Stimulated activated CD8-positive, alpha-beta memory T cell treated with anti-CD3 and anti-CD28 coated beads, Interleukin-12 subunit alpha, Interleukin-12 subunit beta, amount 100 ng/mL, for 1 hour (primary cell): ENCODE data around the gene TCF12.

Experiments
- DNase-seq: peaks from one replicate; pipeline ENCODE4 v3.0.0-alpha.2; 2020; ENCODE audit warnings: low read depth

TCF12 gene

DNA sequence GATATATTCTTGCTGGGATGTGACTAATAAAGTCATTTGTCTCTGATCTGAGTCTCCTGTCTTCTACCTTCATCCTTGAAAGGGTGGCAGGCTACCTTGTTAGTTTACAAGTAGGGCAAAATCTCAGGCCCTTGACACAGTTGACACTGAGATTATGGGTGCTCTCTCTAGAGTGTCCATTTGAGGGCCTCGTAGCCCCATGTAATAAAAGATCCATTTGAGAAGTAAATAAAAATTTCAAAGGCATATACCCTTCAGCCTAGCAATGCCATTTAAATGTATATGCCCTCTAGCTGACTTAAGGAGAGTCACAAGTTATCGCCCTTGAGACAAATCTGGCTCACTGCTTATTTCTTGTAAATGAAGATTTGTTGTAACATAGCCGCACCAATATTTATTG is 98.6 kb downstream of the TCF12 start:
- no peak for DNase-seq

DNA sequence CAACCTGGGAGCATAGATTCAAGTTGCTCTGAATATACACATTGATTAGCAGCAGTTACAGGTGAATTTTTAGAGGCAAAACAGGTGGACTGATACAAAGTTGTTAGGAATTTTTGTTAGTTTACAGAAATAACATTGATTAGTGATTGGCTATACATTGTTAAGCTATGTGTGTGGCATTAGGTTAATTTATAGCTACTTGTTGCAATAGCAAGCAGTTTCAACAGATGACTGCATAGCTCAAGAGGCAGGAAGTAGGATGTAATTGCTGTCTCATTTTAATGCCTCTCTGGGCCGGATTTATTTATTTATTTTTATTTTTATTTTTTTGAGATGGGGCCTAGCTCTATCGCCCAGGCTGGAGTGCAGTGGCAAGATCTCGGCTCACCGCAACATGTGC is 99.7 kb downstream of the TCF12 start:
- no peak for DNase-seq

DNA sequence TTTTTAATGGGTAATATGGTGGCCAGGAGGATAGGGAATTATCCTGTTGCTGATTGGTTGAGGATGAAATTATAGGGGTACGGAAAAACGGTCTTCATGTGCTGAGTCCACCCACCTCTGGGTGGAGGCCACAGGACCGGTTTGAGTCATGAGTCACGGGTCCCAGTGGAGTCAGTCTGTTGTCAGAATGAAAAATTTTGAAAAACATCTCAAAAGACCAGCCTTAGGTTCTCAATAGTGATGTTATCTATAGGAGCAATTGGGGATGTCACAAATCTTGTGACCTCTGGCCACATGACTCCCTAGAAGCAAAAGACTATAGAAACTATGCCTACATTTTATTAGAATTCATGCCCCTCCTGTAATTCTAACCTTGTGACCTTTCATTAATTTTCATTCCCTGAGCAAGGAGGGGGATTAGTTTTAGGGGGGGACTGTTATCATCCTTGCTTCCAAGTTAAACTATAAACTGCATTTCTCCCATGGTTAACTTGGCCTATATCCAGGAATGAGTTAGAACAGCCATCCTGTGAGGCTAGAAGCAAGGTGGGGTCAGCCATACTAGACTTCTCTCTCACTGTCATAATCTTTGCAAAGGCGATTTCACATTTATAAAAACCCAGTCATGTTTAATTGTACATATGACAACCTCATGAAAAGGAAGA is 101.2 kb downstream of the TCF12 start:
- DNase-seq, result no peak

GRCh38 chr15:57025264-57025926 is 107.0 kb downstream of the TCF12 start:
- no peak for DNase-seq

DNA sequence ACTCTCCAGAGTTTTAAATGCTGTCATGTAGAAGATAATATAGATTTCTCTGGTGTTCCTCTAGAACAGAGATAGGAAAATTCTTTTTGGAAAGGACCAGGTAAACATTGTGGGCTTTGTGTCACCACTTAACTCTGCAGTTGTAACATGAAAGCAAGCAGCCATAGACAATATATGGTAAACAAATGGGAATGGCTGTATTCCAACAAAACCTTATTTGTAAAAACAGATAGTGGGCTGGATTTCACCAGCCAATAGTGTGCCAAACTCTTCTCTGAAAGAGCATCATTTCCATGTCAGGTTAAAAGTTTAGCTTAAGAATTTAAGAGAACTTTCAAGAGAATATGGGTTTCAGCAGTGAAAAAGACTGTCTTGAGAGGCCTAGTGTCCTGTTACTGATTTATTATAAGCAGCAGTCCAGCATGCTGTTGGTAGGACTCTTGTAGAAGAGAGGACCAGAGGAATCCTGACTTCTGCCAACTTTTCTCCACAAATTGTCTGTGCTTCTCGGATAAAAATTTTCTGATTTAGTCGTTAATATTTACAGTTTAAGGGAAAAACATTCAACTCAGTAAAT is 107.7 kb downstream of the TCF12 start:
- DNase-seq, result no peak

DNA sequence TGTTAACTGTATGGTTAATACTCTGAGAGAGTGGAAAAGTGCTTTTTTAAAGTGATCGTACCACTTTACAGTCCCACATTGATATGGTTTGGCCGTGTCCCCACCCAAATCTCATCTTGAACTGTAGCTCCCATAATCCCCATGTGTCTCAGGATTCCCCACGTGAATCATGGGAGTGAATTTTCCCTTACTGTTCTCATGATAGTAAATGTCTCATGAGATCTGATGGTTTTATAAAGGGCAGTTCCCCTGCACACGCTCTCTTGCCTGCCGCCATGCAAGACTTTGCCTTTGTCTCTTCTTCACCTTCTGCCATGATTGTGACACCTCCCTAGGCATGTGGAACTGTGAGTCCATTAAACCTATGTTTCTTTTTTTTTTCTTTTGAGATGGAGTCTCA is 109.2 kb downstream of the TCF12 start:
- no peak for DNase-seq

DNA sequence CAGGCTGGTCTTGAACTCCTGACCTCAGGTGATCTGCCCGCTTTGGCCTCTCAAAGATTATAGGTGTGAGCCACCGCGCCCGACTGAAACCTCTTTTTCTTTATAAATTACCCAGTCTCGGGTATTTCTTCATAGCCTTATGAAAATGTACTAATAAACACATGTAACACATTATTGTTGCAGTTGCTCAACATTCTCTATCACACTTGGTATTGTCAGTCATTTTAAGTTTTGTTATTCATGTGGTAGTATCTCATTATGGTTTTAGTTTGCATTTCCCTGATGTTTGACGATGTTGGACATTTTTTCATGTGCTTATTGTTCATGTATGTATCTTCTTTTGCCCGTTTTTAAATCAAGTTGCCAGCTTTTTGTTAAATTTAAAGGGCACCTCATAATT is 109.7 kb downstream of the TCF12 start:
- DNase-seq, result no peak

- DNase-seq, result no peak
Observed at GRCh38 chr15:57030011-57030410, 111.6 kb downstream of the TCF12 start.

- DNase-seq, result no peak
Observed at GRCh38 chr15:57031082-57031481, 112.6 kb downstream of the TCF12 start.

GRCh38 chr15:57031605-57032004 is 113.2 kb downstream of the TCF12 start:
- DNase-seq, result no peak

GRCh38 chr15:57032338-57032737 is 113.9 kb downstream of the TCF12 start:
- no peak for DNase-seq

- DNase-seq, result no peak
Observed at GRCh38 chr15:57033715-57034439, 115.4 kb downstream of the TCF12 start.

GRCh38 chr15:57034613-57035012 is 116.2 kb downstream of the TCF12 start:
- DNase-seq, result no peak

GRCh38 chr15:57035664-57036063 is 117.2 kb downstream of the TCF12 start:
- DNase-seq, result no peak

- DNase-seq, result no peak
Observed at GRCh38 chr15:57036352-57036751, 117.9 kb downstream of the TCF12 start.

DNA sequence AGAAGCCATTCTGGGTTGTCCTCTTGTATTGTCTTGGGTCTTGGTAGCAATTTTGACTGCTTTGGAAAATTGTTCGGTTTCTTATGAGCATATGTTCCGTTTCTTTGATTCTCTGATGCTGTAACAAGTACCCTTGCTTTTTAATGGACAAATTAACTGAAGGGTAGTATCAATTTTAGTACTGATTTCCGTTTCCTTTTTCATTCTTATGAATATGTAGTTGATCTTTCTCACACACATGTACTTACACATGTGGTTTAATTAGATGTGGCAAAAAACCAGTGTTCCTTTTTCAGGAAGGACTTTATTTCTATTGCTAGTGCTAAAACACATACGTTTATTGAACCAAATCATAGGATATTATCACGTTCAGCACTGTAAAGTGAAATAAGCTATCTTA is 119.1 kb downstream of the TCF12 start:
- no peak for DNase-seq

DNA sequence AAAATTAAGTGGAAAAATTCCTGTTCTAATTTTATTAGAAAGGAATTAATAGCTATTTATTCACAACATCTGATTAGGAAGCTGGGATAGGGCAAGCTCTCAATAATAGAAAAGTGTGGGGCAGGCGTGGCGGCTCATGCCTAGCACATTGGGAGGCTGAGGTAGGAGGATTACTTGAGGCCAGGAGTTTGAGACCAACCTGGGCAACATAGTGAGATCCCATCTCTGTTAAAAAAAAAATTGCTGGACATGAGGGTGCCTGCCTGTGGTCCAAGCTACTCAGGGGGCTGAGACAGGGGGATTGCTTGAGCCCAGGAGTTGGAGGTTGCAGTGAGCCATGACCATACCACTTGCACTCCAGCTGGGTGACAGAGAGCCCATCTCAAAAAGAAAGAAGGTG is 119.6 kb downstream of the TCF12 start:
- DNase-seq, result no peak

- no peak for DNase-seq
Observed at GRCh38 chr15:57038496-57038895, 120.1 kb downstream of the TCF12 start.

DNA sequence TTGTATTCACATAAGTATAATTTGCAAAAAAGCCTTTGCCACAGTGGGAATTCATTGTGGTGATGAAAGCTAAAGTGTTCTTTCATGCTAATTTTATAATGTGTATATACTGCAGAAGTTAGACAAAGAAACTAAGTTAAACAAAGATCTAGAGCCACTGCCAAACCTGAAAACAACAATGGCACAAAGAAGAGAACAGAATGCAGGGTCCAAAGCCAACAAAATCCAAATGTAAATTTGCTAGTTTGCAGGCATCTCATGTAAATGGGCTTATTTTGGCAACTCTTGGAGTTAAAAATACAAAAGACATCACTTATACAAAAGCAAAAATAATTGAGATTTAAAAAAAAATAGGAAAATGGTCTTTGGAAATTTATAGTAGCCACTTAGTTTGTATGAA is 123.0 kb downstream of the TCF12 start:
- no peak for DNase-seq

- DNase-seq, result no peak
Observed at GRCh38 chr15:57044072-57044702, 125.7 kb downstream of the TCF12 start.

GRCh38 chr15:57044970-57045369 is 126.5 kb downstream of the TCF12 start:
- DNase-seq, result no peak

DNA sequence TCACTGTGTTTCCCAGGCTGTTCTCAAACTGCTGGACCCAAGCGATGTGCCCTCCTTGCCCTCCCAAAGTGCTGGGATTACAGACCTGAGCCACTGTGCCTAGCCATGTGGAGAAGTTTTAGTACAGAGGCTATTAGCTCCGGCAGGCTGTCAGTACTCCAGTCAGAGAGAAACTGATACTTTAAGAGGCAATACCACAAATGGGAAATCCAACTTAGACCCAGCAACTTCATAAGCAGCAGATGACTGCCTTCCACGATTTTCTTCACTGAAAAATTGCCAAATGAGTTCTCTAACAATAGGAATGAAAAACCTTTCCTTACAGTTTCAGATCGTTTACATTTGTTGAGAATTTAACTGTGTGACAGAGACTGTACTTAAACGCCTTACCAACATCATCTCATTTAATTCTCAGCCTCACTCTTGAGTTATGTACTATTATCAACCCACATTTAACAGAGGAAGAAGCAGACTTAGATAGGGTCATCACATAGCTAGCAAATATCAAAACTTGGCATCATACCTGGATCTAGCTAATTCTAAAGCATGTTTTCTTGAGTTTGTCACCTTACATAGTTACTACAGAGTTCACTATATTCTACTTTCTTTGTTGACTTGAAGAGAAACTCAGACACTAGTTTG is 127.4 kb downstream of the TCF12 start:
- DNase-seq, result no peak
